Measurements from ENCODE around the gene EBF3.

DNA sequence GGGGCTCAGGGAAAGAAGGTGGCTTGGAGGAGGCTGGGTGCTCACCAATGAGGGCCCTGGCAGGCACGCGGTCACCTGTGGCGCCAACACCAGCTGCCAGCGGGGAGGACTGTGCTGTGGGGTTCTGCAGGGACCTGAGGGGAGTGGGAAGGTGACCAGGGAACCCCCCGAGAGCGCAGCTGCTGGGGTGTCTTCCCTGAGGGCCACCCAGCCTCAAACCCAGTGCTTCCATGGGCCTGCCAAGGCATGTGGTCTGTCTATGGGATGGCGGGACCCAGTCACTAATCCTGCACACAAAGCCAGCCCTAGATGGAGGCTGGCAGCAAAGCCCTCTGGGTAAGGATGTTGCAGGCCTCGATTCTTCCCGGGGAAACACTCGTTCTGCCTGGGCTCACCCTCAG, 117.1 kb downstream of the EBF3 start:
- TF ChIP-seq, protein P1, sequence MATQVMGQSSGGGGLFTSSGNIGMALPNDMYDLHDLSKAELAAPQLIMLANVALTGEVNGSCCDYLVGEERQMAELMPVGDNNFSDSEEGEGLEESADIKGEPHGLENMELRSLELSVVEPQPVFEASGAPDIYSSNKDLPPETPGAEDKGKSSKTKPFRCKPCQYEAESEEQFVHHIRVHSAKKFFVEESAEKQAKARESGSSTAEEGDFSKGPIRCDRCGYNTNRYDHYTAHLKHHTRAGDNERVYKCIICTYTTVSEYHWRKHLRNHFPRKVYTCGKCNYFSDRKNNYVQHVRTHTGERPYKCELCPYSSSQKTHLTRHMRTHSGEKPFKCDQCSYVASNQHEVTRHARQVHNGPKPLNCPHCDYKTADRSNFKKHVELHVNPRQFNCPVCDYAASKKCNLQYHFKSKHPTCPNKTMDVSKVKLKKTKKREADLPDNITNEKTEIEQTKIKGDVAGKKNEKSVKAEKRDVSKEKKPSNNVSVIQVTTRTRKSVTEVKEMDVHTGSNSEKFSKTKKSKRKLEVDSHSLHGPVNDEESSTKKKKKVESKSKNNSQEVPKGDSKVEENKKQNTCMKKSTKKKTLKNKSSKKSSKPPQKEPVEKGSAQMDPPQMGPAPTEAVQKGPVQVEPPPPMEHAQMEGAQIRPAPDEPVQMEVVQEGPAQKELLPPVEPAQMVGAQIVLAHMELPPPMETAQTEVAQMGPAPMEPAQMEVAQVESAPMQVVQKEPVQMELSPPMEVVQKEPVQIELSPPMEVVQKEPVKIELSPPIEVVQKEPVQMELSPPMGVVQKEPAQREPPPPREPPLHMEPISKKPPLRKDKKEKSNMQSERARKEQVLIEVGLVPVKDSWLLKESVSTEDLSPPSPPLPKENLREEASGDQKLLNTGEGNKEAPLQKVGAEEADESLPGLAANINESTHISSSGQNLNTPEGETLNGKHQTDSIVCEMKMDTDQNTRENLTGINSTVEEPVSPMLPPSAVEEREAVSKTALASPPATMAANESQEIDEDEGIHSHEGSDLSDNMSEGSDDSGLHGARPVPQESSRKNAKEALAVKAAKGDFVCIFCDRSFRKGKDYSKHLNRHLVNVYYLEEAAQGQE (IDR thresholded peaks at IDR 0.05; ENCODE audit: insufficient read depth in 1 of 2, low read depth in 2 of 2, low read length in 2 of 2): no peak
- TF ChIP-seq TAF1 (IDR thresholded peaks at IDR 0.05; ENCODE audit: borderline replicate concordance, insufficient read depth, low read length) (no peak), POLR2AphosphoS5 (IDR thresholded peaks at IDR 0.05; ENCODE audit: low read depth, low read length) (no peak), SIN3A (IDR thresholded peaks at IDR 0.05; ENCODE audit: borderline replicate concordance, insufficient read depth, low read length) (no peak)

Measured in PFSK-1 (cell line).